Endothelial cell (in vitro differentiated cells): ENCODE data around the gene XPO4. TPM values are rescaled to one million over a fixed set of nuclear protein-coding genes. Genes with fewer than 3 reads are reported as not detected.

Source experiments
- DNase-seq: peaks from one replicate; pipeline ENCODE4 v3.0.0; 2021; ENCODE audit warnings: low spot score
- H3K27ac Mint-ChIP-seq: one replicate; pipeline ENCODE4 v1.8.0; 2021; ENCODE audit warnings: mixed read lengths, inconsistent platforms; ENCODE audit not compliant: unreplicated experiment
- H3K27me3 Mint-ChIP-seq: one replicate; pipeline ENCODE4 v1.8.0; 2021; ENCODE audit warnings: mild to moderate bottlenecking, moderate library complexity, mixed read lengths, inconsistent platforms; ENCODE audit not compliant: unreplicated experiment
- H3K36me3 Mint-ChIP-seq: one replicate; pipeline ENCODE4 v1.8.0; 2021; ENCODE audit warnings: mild to moderate bottlenecking, low read depth, mixed read lengths, inconsistent platforms; ENCODE audit not compliant: unreplicated experiment
- H3K4me1 Mint-ChIP-seq: one replicate; pipeline ENCODE4 v1.8.0; 2021; ENCODE audit warnings: mild to moderate bottlenecking, mixed read lengths, inconsistent platforms; ENCODE audit not compliant: unreplicated experiment
- H3K4me3 Mint-ChIP-seq: one replicate; pipeline ENCODE4 v1.8.0; 2021; ENCODE audit warnings: mild to moderate bottlenecking, mixed read lengths, inconsistent platforms; ENCODE audit not compliant: unreplicated experiment
- H3K9me3 Mint-ChIP-seq: one replicate; pipeline ENCODE4 v1.8.0; 2021; ENCODE audit warnings: mixed read lengths, inconsistent platforms; ENCODE audit not compliant: unreplicated experiment
- CTCF ChIP-seq: fragments of 200-600 bp; sonication (generic); IDR thresholded peaks from one replicate; pipeline ENCODE4 v1.5.0; 2021; ENCODE audit warnings: antibody characterized with exemption; ENCODE audit not compliant: unreplicated experiment
- total RNA-seq: library from RNA; stranded (reverse); fragmentation: NEBNext Ultra II Directional; extraction: Animal tissue kit (Norgen Biotek cat#: 25700); gene quantifications from one replicate; pipeline ENCODE4 v1.2.1, GENCODE V29; 2021; ENCODE audit not compliant: unreplicated experiment

Gene XPO4
- total RNA-seq, 1 donor from 2014 or later, result 18.0 TPM

GRCh38 chr13:20729633-20730585 lies 172.6 kb downstream of the XPO4 start:
- DNase-seq, result no peak
- Mint-ChIP-seq H3K4me3 (no peak overlapping the region), H3K36me3 (peaks cover 7% of the 10 kb centered on the region), H3K9me3 (no peaks in the 10 kb centered on the region), H3K27me3 (peaks cover 9% of the 10 kb centered on the region), H3K27ac (no peak overlapping the region), H3K4me1 (no peaks in the 10 kb centered on the region)
- TF ChIP-seq CTCF, result no peak

DNA sequence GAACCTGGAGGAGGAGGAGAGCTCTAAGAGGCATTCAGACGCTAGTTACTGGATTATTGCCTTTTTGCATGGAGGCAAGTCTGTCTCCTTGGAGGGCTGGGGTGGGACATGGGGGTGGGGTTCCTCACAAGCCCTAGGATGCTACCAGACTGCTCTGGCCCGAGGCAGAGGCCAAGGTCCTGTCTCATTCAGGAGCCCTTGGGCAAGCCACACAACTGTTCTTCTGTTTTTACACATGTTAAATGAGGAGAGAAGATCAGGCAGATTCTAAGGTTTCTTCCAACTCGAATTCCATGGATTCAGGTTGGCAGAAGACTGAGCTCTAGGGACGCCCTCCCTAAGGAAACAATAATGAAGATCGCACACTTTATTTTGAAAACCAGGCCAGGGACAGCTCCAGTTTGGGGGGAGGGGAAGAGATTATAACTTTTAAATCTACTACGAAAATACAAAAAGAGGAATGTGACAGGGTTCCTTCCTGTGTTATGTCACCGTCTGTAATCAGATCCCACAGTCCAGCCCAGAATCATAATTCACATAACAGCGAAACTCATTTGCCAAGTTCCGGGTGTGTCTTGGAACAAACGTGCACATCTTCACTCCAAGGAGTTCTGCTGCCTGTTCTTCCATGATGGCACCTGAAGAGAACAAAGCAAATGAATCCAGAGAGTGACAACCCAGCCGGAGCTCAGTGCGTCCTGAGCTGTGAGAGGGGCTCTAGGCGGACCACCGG lies 173.8 kb downstream of the XPO4 start:
- Mint-ChIP-seq H3K4me1 (no peaks in the 10 kb centered on the region), H3K27me3 (peaks cover 9% of the 10 kb centered on the region), H3K27ac (no peak overlapping the region), H3K9me3 (no peaks in the 10 kb centered on the region), H3K36me3 (peaks cover 7% of the 10 kb centered on the region), H3K4me3 (no peak overlapping the region)
- no peak for TF ChIP-seq CTCF
- no peak for DNase-seq

DNA sequence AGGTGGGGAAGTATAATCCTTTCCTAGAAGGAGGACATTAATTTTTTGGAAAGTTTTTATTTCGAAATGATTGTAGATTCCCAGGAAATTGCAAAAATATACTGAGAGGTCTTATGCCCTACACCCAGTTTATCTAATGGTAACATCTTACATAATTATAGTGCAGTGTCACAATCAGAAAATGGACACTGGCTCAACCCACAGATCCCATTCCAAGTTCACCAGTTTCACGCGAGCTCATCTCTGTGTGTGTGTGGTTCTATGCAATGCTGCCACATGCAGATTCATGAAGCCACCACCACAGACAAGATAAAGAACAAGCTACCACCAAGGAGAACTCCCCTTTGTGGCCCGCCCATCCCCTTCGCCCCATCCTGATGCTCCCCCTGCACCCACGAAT lies 174.7 kb downstream of the XPO4 start:
- Mint-ChIP-seq H3K4me1 (no peaks in the 10 kb centered on the region), H3K27ac (no peak overlapping the region), H3K36me3 (peaks cover 7% of the 10 kb centered on the region), H3K4me3 (no peak overlapping the region), H3K9me3 (no peaks in the 10 kb centered on the region), H3K27me3 (peaks cover 9% of the 10 kb centered on the region)
- DNase-seq, result no peak
- no peak for TF ChIP-seq CTCF

Other genes starting within 250 kb of the XPO4 start
- 2.1 TPM for gene IL17D, start 199.0 kb downstream of the XPO4 start, total RNA-seq
- 9.6 TPM for gene EEF1AKMT1, start 128.8 kb downstream of the XPO4 start, total RNA-seq
- 29.8 TPM for gene LATS2, start 158.8 kb upstream of the XPO4 start, total RNA-seq
- gene SAP18, start 237.4 kb upstream of the XPO4 start, total RNA-seq, result 219 TPM